Tibial nerve (tissue), 3 donors: ENCODE measurements around the gene PDCD6IP.

Experiments used
- POLR2A ChIP-seq, 2 donors: fragments of 450-650 bp; IDR thresholded peaks; one replicate each; pipeline ENCODE4 v1.6.1; 2017; ENCODE audit warnings: antibody characterized with exemption in 2 of 2, mild to moderate bottlenecking in 2 of 2, moderate library complexity in 2 of 2
- TF ChIP-seq, protein P1 (sequence below), 5 experiments: fragments of 200-600 bp in 3 of 5; fragments of 450-650 bp in 2 of 5; sonication (generic) in 3 of 5; IDR thresholded peaks; one replicate each; pipeline ENCODE4 v1.5.1; 2016 to 2019; ENCODE audit warnings: antibody characterized with exemption in 5 of 5, mild to moderate bottlenecking in 3 of 5, moderate library complexity in 2 of 5

GRCh38 chr3:33789183-33789954 is 9.1 kb upstream of the PDCD6IP start:
- TF ChIP-seq, protein P1, sequence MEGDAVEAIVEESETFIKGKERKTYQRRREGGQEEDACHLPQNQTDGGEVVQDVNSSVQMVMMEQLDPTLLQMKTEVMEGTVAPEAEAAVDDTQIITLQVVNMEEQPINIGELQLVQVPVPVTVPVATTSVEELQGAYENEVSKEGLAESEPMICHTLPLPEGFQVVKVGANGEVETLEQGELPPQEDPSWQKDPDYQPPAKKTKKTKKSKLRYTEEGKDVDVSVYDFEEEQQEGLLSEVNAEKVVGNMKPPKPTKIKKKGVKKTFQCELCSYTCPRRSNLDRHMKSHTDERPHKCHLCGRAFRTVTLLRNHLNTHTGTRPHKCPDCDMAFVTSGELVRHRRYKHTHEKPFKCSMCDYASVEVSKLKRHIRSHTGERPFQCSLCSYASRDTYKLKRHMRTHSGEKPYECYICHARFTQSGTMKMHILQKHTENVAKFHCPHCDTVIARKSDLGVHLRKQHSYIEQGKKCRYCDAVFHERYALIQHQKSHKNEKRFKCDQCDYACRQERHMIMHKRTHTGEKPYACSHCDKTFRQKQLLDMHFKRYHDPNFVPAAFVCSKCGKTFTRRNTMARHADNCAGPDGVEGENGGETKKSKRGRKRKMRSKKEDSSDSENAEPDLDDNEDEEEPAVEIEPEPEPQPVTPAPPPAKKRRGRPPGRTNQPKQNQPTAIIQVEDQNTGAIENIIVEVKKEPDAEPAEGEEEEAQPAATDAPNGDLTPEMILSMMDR (IDR thresholded peaks at IDR 0.05): no peak
- no peak for TF ChIP-seq POLR2A (IDR thresholded peaks at IDR 0.05)
